Measurements from ENCODE around the gene L3MBTL3.

DNA sequence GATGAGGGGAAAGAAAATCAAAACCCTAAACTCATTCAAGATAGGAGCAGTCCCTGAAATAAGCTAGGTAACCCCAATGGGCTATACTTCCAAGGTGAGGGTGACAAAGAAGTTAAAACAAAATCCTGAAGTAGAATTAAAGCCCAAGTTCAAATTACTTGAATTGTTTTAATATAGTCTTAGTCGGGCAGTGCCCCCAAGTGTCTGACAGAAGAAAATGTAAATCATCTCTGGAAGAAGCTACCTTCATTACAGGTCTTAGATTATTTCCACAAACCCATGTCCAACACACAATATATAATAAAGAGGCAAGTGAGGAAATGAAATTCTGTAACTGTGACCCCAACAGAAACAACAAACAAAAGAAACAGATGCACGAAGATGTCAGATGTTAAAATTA, 36.8 kb upstream of the L3MBTL3 start:
- TF ChIP-seq, protein P1, sequence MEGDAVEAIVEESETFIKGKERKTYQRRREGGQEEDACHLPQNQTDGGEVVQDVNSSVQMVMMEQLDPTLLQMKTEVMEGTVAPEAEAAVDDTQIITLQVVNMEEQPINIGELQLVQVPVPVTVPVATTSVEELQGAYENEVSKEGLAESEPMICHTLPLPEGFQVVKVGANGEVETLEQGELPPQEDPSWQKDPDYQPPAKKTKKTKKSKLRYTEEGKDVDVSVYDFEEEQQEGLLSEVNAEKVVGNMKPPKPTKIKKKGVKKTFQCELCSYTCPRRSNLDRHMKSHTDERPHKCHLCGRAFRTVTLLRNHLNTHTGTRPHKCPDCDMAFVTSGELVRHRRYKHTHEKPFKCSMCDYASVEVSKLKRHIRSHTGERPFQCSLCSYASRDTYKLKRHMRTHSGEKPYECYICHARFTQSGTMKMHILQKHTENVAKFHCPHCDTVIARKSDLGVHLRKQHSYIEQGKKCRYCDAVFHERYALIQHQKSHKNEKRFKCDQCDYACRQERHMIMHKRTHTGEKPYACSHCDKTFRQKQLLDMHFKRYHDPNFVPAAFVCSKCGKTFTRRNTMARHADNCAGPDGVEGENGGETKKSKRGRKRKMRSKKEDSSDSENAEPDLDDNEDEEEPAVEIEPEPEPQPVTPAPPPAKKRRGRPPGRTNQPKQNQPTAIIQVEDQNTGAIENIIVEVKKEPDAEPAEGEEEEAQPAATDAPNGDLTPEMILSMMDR (IDR thresholded peaks at IDR 0.05): no peak
- no peak for TF ChIP-seq POLR2A (IDR thresholded peaks at IDR 0.05)
- no peak for TF ChIP-seq POLR2AphosphoS5 (IDR thresholded peaks at IDR 0.05)
